ENCODE data around the gene PDE6C. TPM values are rescaled to one million over a fixed set of nuclear protein-coding genes. Genes with fewer than 3 reads are reported as not detected.

Gene PDE6C
- total RNA-seq, 1 donor from 2014 or later = not detected

DNA sequence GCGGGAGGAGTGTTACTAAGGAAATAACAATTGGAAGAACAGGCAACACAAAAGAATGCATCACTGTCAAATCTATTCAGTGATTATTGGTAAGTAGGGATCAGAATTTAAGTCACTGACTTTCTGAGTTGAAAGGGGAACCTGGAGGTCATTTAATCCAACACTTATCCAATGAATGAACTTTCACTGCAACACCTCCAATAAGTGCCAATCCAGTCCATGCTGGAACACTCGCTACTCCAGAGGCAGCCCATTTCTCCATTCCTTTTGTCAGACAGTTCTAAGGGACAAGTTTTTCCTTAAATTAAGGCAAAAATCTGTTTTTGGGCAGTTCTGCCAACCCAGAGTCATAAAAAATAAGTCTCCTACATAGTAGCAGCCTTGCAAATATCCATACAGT, 60.6 kb downstream of the PDE6C start:
- H3K27ac Mint-ChIP-seq (ENCODE audit: unreplicated experiment) = no peak overlapping the region
- peaks cover 5% of the 10 kb centered on the region for H3K36me3 Mint-ChIP-seq (ENCODE audit: low read depth, unreplicated experiment)
- H3K27me3 Mint-ChIP-seq (ENCODE audit: low read depth, unreplicated experiment) = no peaks in the 10 kb centered on the region
- Histone ChIP-seq H3K4me2 (ENCODE audit: low read length) (no peak overlapping the region), H3K27me3 (ENCODE audit: insufficient read depth, low read length) (no peaks in the 10 kb centered on the region), H3K4me3 (ENCODE audit: insufficient read depth, low read depth, low read length) (no peak overlapping the region), H3K27ac (ENCODE audit: low read depth, low read length) (no peak overlapping the region), H3K79me2 (ENCODE audit: insufficient read depth, low read length) (no peaks in the 10 kb centered on the region), H3K9me3 (ENCODE audit: insufficient read depth, low read depth, low read length) (no peaks in the 10 kb centered on the region), H3K9ac (ENCODE audit: low read length) (no peak overlapping the region), H3K4me1 (ENCODE audit: insufficient read depth, low read length) (no peaks in the 10 kb centered on the region), H4K20me1 (ENCODE audit: insufficient read depth, low read length) (no peaks in the 10 kb centered on the region), H2AFZ (ENCODE audit: low read depth, low read length) (no peak overlapping the region), H3K36me3 (ENCODE audit: insufficient read depth, low read length) (peaks cover 32% of the 10 kb centered on the region)
- no peaks in the 10 kb centered on the region for H3K9me3 Mint-ChIP-seq (ENCODE audit: unreplicated experiment)
- no peak overlapping the region for H3K4me3 Mint-ChIP-seq (ENCODE audit: unreplicated experiment)
- DNase-seq (ENCODE audit: low read depth) (no peak), FAIRE-seq (no peak)
- no peak for TF ChIP-seq EZH2 (IDR thresholded peaks at IDR 0.05; ENCODE audit: insufficient read depth, low read length)
- TF ChIP-seq, protein P1, sequence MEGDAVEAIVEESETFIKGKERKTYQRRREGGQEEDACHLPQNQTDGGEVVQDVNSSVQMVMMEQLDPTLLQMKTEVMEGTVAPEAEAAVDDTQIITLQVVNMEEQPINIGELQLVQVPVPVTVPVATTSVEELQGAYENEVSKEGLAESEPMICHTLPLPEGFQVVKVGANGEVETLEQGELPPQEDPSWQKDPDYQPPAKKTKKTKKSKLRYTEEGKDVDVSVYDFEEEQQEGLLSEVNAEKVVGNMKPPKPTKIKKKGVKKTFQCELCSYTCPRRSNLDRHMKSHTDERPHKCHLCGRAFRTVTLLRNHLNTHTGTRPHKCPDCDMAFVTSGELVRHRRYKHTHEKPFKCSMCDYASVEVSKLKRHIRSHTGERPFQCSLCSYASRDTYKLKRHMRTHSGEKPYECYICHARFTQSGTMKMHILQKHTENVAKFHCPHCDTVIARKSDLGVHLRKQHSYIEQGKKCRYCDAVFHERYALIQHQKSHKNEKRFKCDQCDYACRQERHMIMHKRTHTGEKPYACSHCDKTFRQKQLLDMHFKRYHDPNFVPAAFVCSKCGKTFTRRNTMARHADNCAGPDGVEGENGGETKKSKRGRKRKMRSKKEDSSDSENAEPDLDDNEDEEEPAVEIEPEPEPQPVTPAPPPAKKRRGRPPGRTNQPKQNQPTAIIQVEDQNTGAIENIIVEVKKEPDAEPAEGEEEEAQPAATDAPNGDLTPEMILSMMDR (IDR thresholded peaks at IDR 0.05; ENCODE audit: insufficient read depth, low read depth, low read length) = no peak
- H3K4me1 Mint-ChIP-seq (ENCODE audit: low read depth, unreplicated experiment) = no peaks in the 10 kb centered on the region

GRCh38 chr10:93673791-93674190, 61.5 kb downstream of the PDE6C start:
- no peaks in the 10 kb centered on the region for H3K4me1 Mint-ChIP-seq (ENCODE audit: low read depth, unreplicated experiment)
- no peaks in the 10 kb centered on the region for H3K9me3 Mint-ChIP-seq (ENCODE audit: unreplicated experiment)
- no peak for DNase-seq (ENCODE audit: low read depth)
- Histone ChIP-seq H4K20me1 (ENCODE audit: insufficient read depth, low read length) (peaks cover 5% of the 10 kb centered on the region), H3K27ac (ENCODE audit: low read depth, low read length) (no peak overlapping the region), H3K9me3 (ENCODE audit: insufficient read depth, low read depth, low read length) (no peaks in the 10 kb centered on the region), H3K4me2 (ENCODE audit: low read length) (no peak overlapping the region), H2AFZ (ENCODE audit: low read depth, low read length) (no peak overlapping the region), H3K27me3 (ENCODE audit: insufficient read depth, low read length) (no peaks in the 10 kb centered on the region), H3K36me3 (ENCODE audit: insufficient read depth, low read length) (peaks cover 26% of the 10 kb centered on the region), H3K79me2 (ENCODE audit: insufficient read depth, low read length) (no peaks in the 10 kb centered on the region), H3K4me1 (ENCODE audit: insufficient read depth, low read length) (no peaks in the 10 kb centered on the region), H3K9ac (ENCODE audit: low read length) (no peak overlapping the region), H3K4me3 (ENCODE audit: insufficient read depth, low read depth, low read length) (no peak overlapping the region)
- TF ChIP-seq EZH2 (IDR thresholded peaks at IDR 0.05; ENCODE audit: insufficient read depth, low read length) = no peak
- TF ChIP-seq, protein P1 (IDR thresholded peaks at IDR 0.05; ENCODE audit: insufficient read depth, low read depth, low read length) = no peak
- peaks cover 3% of the 10 kb centered on the region for H3K36me3 Mint-ChIP-seq (ENCODE audit: low read depth, unreplicated experiment)
- no peaks in the 10 kb centered on the region for H3K27me3 Mint-ChIP-seq (ENCODE audit: low read depth, unreplicated experiment)
- no peak overlapping the region for H3K4me3 Mint-ChIP-seq (ENCODE audit: unreplicated experiment)
- no peak for FAIRE-seq
- H3K27ac Mint-ChIP-seq (ENCODE audit: unreplicated experiment) = no peak overlapping the region

- FAIRE-seq (no peak), DNase-seq (ENCODE audit: low read depth) (no peak)
- H3K4me2 ChIP-seq (ENCODE audit: low read length) = no peak overlapping the region
- no peaks in the 10 kb centered on the region for H3K27me3 ChIP-seq (ENCODE audit: insufficient read depth, low read length)
- no peak overlapping the region for H2AFZ ChIP-seq (ENCODE audit: low read depth, low read length)
- no peak overlapping the region for H3K9ac ChIP-seq (ENCODE audit: low read length)
- no peak overlapping the region for H3K27ac ChIP-seq (ENCODE audit: low read depth, low read length)
- no peaks in the 10 kb centered on the region for H3K4me1 ChIP-seq (ENCODE audit: insufficient read depth, low read length)
- no peaks in the 10 kb centered on the region for H3K9me3 ChIP-seq (ENCODE audit: insufficient read depth, low read depth, low read length)
- no peak overlapping the region for H3K4me3 ChIP-seq (ENCODE audit: insufficient read depth, low read depth, low read length)
- H3K9me3 Mint-ChIP-seq (ENCODE audit: unreplicated experiment) = no peaks in the 10 kb centered on the region
- H3K27ac Mint-ChIP-seq (ENCODE audit: unreplicated experiment) = no peak overlapping the region
- H3K79me2 ChIP-seq (ENCODE audit: insufficient read depth, low read length) = no peaks in the 10 kb centered on the region
- H3K27me3 Mint-ChIP-seq (ENCODE audit: low read depth, unreplicated experiment) = no peaks in the 10 kb centered on the region
- no peak overlapping the region for H3K4me3 Mint-ChIP-seq (ENCODE audit: unreplicated experiment)
- peaks cover 3% of the 10 kb centered on the region for H3K36me3 Mint-ChIP-seq (ENCODE audit: low read depth, unreplicated experiment)
- H4K20me1 ChIP-seq (ENCODE audit: insufficient read depth, low read length) = peaks cover 5% of the 10 kb centered on the region
- H3K4me1 Mint-ChIP-seq (ENCODE audit: low read depth, unreplicated experiment) = no peaks in the 10 kb centered on the region
- TF ChIP-seq, protein P1 (IDR thresholded peaks at IDR 0.05; ENCODE audit: insufficient read depth, low read depth, low read length) = no peak
- TF ChIP-seq EZH2 (IDR thresholded peaks at IDR 0.05; ENCODE audit: insufficient read depth, low read length) = no peak
- H3K36me3 ChIP-seq (ENCODE audit: insufficient read depth, low read length) = peaks cover 20% of the 10 kb centered on the region
Measured at GRCh38 chr10:93678386-93678785, 66.0 kb downstream of the PDE6C start.
